NB4 (cell line): ENCODE data around the gene MAD1L1.

Experiments
- CTCF ChIP-seq: IDR thresholded peaks from one replicate; pipeline ENCODE4 v1.5.1; 2012; ENCODE audit warnings: low read depth, low read length
- MAX ChIP-seq: IDR thresholded peaks from 2 replicates; pipeline ENCODE4 v1.6.1; 2011; ENCODE audit warnings: low read depth, low read length
- POLR2A ChIP-seq: IDR thresholded peaks from 2 replicates; pipeline ENCODE4 v1.6.1; 2011; ENCODE audit warnings: mild to moderate bottlenecking; ENCODE audit not compliant: insufficient read length; ENCODE audit errors: extremely low read depth

GRCh38 chr7:1804310-1804709 lies 428.4 kb downstream of the MAD1L1 start:
- no peak for TF ChIP-seq CTCF
- TF ChIP-seq POLR2A, result no peak
- no peak for TF ChIP-seq MAX
